ENCODE data around the gene CERKL.

GRCh38 chr2:181674461-181674860, 17.6 kb upstream of the CERKL start:
- TF ChIP-seq CTCF (conservative IDR thresholded peaks at IDR 0.05; ENCODE audit: low read depth in 2 of 2) (no peak), EZH2 (IDR thresholded peaks at IDR 0.05; ENCODE audit: low read depth, unreplicated experiment) (no peak)

All from GM23338 (cell line).